Fibroblast of lung (primary cell): ENCODE data around the gene ABCA2. TPM values are rescaled to one million over a fixed set of nuclear protein-coding genes. Genes with fewer than 3 reads are reported as not detected.

ENCODE experiments used
- DNase-seq, 2 donors: peaks; one replicate each; pipeline versions ENCODE4 v3.0.0 to v3.0.0-alpha.2; 2010; ENCODE audit warnings: low read depth in 2 of 2
- H2AFZ ChIP-seq: 2 replicates; pipeline ENCODE4 v1.5.1; 2012; ENCODE audit warnings: low read length, control low read depth, inconsistent platforms
- H3K27ac ChIP-seq: 2 replicates; pipeline ENCODE4 v1.5.1; 2011; ENCODE audit warnings: low read length, control low read depth; ENCODE audit not compliant: insufficient read depth
- H3K27me3 ChIP-seq: 2 replicates; pipeline ENCODE4 v1.5.1; 2011; ENCODE audit warnings: mild to moderate bottlenecking, low read length; ENCODE audit not compliant: control insufficient read depth, insufficient read depth
- H3K36me3 ChIP-seq: 2 replicates; pipeline ENCODE4 v1.5.1; 2011; ENCODE audit warnings: low read length; ENCODE audit not compliant: control insufficient read depth, insufficient read depth
- H3K4me1 ChIP-seq: 2 replicates; pipeline ENCODE4 v1.5.1; 2011; ENCODE audit warnings: low read length; ENCODE audit not compliant: control insufficient read depth, insufficient read depth; ENCODE audit errors: extremely low read depth
- H3K4me2 ChIP-seq: 2 replicates; pipeline ENCODE4 v1.5.1; 2011; ENCODE audit warnings: low read length, control low read depth; ENCODE audit not compliant: insufficient read depth; ENCODE audit errors: extremely low read depth
- H3K4me3 ChIP-seq, 4 experiments: fragments of 200-600 bp in 1 of 4; sonication (generic) in 1 of 4; replicated peaks in 1 of 4; 2 replicates each; pipeline ENCODE4 v1.5.1; 2011 to 2016; ENCODE audit warnings: low read length in 4 of 4, low read depth in 3 of 4, mild to moderate bottlenecking in 3 of 4, control low read depth in 2 of 4, inconsistent platforms in 1 of 4, mixed read lengths in 1 of 4; ENCODE audit not compliant: insufficient read depth in 1 of 4; ENCODE audit errors: control extremely low read depth in 1 of 4
- H3K79me2 ChIP-seq: 2 replicates; pipeline ENCODE4 v1.5.1; 2012; ENCODE audit warnings: mild to moderate bottlenecking, low read length, inconsistent platforms; ENCODE audit not compliant: control insufficient read depth, insufficient read depth
- H3K9ac ChIP-seq: 2 replicates; pipeline ENCODE4 v1.5.1; 2011; ENCODE audit warnings: mild to moderate bottlenecking, low read length, control low read depth; ENCODE audit not compliant: insufficient read depth
- H3K9me3 ChIP-seq: 2 replicates; pipeline ENCODE4 v1.5.1; 2012; ENCODE audit warnings: low read depth, low read length; ENCODE audit not compliant: control insufficient read depth, insufficient read depth
- H4K20me1 ChIP-seq: 2 replicates; pipeline ENCODE4 v1.5.1; 2011; ENCODE audit warnings: low read length; ENCODE audit not compliant: control insufficient read depth, insufficient read depth; ENCODE audit errors: extremely low read depth
- EZH2 ChIP-seq: IDR thresholded peaks from 2 replicates; pipeline ENCODE4 v1.5.1; 2012; ENCODE audit warnings: low read length, control low read depth, mild to moderate bottlenecking; ENCODE audit errors: missing control alignments
- polyA plus RNA-seq, 2 donors: library from polyadenylated mRNA; depleted of rRNA in 1 of 2; stranded (reverse) in 1 of 2; unstranded in 1 of 2; fragments of >200 nt; gene quantifications; 2 replicates each; pipeline ENCODE4 v1.2.1, GENCODE V29; 2011 to 2012; ENCODE audit warnings: missing spikeins in 1 of 2
- total RNA-seq: library from RNA; depleted of rRNA; stranded (reverse); fragments of >200 nt; gene quantifications from 2 replicates; pipeline ENCODE4 v1.2.1, GENCODE V29; 2014
- TF ChIP-seq, protein P1 (sequence below), 2 donors: IDR thresholded peaks in 1 of 2; conservative IDR thresholded peaks in 1 of 2; 1 replicate in 1 of 2; 2 replicates in 1 of 2; pipeline ENCODE4 v1.5.1; 2011 to 2012; ENCODE audit warnings: low read length in 2 of 2, control low read depth in 1 of 2, inconsistent platforms in 1 of 2, low read depth in 1 of 2, mild to moderate bottlenecking in 1 of 2

ABCA2 gene
- total and polyA plus RNA-seq, 2 donors (not counting 1 experiment from before 2014, with no cell fraction given): 8.5 to 21.8 TPM

DNA sequence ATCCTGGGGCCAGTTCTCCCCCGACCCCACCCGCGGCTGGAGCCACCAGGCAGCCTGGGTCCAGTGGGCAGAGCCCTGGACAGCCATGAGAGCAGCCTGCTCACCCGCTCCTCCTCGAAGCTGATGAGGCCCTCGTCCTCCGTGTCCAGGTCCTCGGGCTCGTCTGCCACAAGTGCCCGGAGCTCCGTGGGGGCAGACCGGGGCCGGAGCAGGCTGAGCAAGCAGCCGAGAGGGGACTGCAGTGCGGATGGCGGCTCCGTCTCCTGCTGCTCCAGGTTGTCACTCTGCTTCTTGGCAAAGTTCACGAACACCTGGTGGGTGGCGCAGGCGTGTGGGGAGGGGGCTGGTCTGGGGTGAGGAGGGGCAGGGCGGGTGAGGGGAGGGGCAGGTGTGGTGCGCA, 19.7 kb downstream of the ABCA2 start:
- Histone ChIP-seq H3K79me2 (no peaks in the 10 kb centered on the region), H3K4me1 (peaks cover 8% of the 10 kb centered on the region), H3K27ac (no peak overlapping the region), H4K20me1 (no peaks in the 10 kb centered on the region), H3K4me3 (no peak overlapping the region), H2AFZ (no peak overlapping the region), H3K9ac (no peak overlapping the region), H3K9me3 (no peaks in the 10 kb centered on the region), H3K4me2 (no peak overlapping the region), H3K36me3 (peaks cover 5% of the 10 kb centered on the region), H3K27me3 (no peaks in the 10 kb centered on the region)
- TF ChIP-seq, protein P1, sequence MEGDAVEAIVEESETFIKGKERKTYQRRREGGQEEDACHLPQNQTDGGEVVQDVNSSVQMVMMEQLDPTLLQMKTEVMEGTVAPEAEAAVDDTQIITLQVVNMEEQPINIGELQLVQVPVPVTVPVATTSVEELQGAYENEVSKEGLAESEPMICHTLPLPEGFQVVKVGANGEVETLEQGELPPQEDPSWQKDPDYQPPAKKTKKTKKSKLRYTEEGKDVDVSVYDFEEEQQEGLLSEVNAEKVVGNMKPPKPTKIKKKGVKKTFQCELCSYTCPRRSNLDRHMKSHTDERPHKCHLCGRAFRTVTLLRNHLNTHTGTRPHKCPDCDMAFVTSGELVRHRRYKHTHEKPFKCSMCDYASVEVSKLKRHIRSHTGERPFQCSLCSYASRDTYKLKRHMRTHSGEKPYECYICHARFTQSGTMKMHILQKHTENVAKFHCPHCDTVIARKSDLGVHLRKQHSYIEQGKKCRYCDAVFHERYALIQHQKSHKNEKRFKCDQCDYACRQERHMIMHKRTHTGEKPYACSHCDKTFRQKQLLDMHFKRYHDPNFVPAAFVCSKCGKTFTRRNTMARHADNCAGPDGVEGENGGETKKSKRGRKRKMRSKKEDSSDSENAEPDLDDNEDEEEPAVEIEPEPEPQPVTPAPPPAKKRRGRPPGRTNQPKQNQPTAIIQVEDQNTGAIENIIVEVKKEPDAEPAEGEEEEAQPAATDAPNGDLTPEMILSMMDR (conservative IDR thresholded peaks at IDR 0.05 in 1 of 2, IDR thresholded peaks at IDR 0.05 in 1 of 2; ENCODE audit: low read depth in 1 of 2, low read length in 2 of 2): no peak
- no peak for TF ChIP-seq EZH2
- DNase-seq: no peak

DNA sequence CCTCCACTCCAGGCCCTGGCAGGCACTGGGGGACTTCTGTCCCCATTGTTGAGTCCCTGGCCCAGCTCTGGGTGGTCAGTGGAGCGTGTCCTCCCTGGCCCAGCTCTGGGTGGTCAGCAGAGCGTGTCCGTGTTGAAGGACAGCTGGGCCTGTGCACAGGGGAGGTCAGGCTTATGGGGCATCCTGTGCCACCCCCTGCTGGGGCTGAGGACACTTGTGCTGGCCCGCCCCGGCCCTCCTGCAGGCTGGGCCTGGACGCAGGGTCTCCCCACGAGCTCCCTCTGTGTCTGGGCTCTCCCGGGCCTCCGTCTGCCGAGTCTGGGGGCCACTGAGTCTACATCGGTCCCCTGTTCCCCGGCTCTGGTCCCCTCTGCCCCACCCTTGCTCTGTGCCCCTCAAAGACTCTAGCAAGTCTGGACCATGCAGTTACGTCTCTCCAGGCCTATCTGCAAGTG, 20.2 kb downstream of the ABCA2 start:
- Histone ChIP-seq H2AFZ (no peak overlapping the region), H3K27me3 (no peaks in the 10 kb centered on the region), H3K79me2 (no peaks in the 10 kb centered on the region), H3K4me2 (no peak overlapping the region), H3K9me3 (no peaks in the 10 kb centered on the region), H3K9ac (no peak overlapping the region), H4K20me1 (no peaks in the 10 kb centered on the region), H3K4me3 (no peak overlapping the region), H3K27ac (no peak overlapping the region), H3K4me1 (peaks cover 8% of the 10 kb centered on the region), H3K36me3 (peaks cover 5% of the 10 kb centered on the region)
- no peak for TF ChIP-seq EZH2
- TF ChIP-seq, protein P1 (conservative IDR thresholded peaks at IDR 0.05 in 1 of 2, IDR thresholded peaks at IDR 0.05 in 1 of 2; ENCODE audit: low read depth in 1 of 2, low read length in 2 of 2): no peak
- DNase-seq: no peak

DNA sequence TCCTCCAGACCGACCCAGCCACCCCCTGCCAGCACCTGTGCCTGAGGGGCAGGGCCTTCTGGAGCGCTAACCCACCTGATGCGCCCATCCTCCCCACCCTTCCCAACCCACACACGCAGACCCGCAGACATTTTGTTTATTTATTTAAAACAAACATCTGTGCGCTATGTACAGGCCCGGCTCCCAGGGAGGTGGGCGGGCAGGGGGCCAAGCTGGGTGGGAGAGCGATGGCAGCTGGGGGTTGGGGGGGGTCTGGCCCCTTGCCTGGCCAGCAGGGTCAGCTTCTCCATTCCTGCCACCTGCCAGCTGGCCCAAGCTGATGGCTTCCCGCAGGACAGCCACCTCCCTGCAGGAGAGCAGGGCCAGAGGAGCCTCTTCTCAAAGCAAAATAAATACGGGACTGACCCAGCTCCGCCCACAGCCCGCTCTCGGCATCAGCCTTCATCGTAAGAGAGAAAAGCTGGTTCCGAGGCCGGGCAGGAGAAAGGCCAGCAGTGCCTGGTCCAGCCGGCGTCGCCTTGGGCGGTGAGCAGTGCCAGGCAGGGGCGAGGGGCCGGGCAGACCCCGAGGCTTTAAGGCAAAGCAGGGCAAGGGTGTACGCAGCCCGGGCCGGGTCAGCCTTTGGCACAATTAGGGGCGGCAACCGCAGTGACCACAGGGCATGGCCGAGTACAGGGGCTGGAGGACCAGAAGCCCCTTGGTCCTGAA, 20.8 kb downstream of the ABCA2 start:
- Histone ChIP-seq H3K36me3 (peaks cover 5% of the 10 kb centered on the region), H2AFZ (no peak overlapping the region), H3K4me1 (peaks cover 8% of the 10 kb centered on the region), H3K4me3 (no peak overlapping the region), H3K27me3 (no peaks in the 10 kb centered on the region), H3K27ac (no peak overlapping the region), H3K9me3 (no peaks in the 10 kb centered on the region), H3K79me2 (no peaks in the 10 kb centered on the region), H3K9ac (no peak overlapping the region), H4K20me1 (no peaks in the 10 kb centered on the region), H3K4me2 (no peak overlapping the region)
- TF ChIP-seq, protein P1 (conservative IDR thresholded peaks at IDR 0.05 in 1 of 2, IDR thresholded peaks at IDR 0.05 in 1 of 2; ENCODE audit: low read depth in 1 of 2, low read length in 2 of 2): no peak
- TF ChIP-seq EZH2: no peak
- peak in 1 of 2 donors; percentile 57 for DNase-seq
